HG03354 (cell line): ENCODE results near the gene DTYMK.
"Not testable (repeated sequence)": the region's sequence is repeated elsewhere in the genome, so short reads cannot be mapped to it uniquely, and the experiment has no call there.

Source experiments
- ATAC-seq: cut with Tn5 transposase; IDR thresholded peaks from one replicate; pipeline ENCODE4 v1.9.1; 2021; ENCODE audit warnings: mild to moderate bottlenecking; ENCODE audit not compliant: unreplicated experiment, poor library complexity, severe bottlenecking

Gene DTYMK

GRCh38 chr2:241686650-241687425 is at the start of gene DTYMK:
Gene DTYMK (minus strand): TSS chr2:241686815. CDS start chr2:241686783, 32 bp downstream.
- ATAC-seq: peak; percentile 98

DNA sequence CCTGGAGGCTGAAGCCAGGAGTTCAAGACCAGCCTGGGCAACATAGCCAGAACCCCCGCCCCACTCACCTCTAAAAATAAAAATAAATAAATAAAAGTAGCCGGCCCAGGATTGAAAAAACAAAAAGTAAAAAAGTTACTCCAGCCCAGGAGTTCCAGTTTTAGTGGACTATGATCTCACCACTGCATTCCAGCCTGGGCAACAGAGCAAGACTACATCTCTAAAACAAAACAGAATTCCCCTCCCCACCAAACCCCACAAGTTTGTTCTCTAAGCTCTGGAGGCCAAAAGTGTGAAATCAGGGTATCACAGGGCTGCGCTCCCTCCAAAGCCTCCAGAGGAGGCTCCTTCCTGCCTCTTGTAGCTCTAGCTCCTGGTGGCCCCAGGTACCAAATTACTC is 49.5 kb upstream of the DTYMK start:
- no peak for ATAC-seq

DNA sequence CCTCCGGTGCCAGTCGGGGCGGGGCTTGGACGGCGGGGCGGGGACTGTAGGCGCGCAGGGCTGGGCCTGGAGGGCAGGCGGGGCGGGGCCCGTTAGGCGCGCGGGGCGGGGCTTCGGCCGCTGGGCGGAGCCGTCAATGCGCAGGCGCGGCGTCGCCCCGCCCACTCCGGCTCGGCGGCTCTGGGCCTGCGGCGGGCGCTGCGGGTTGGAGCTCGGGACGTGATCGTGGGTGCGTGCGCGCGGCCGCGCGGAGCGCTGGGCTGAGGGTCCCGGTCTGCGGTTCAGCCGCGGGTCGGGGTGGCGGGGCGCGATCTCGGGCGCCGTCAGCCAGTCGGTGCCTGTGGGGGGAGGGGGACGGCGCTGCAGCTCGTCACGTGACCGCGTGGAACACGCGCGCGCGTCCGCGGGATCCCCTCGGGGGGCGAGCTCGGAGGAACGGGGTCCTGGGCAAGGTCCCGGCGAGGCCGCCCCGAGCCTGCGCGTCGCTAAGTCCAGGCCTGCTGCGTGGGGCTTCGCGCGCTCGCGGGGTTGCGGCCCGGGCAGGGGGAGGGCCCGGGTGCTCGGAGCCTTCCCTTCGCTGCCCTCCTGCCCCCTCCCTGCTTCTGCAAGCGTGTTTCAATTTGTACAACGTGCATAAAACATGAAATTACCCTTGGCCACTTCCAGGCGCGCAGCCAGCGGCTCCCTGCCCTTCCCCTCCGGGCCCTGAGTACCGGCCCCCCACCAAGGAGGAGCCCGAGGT is 48.0 kb upstream of the DTYMK start, which contains the start of gene D2HGDH:
D2HGDH (plus strand) TSS at position 164 of the 742 bp plus-strand sequence. CDS start 595 bp downstream, outside the sequence.
- peak; percentile 80 for ATAC-seq

GRCh38 chr2:241734208-241734466 is 47.5 kb upstream of the DTYMK start:
- peak; percentile 34 for ATAC-seq

DNA sequence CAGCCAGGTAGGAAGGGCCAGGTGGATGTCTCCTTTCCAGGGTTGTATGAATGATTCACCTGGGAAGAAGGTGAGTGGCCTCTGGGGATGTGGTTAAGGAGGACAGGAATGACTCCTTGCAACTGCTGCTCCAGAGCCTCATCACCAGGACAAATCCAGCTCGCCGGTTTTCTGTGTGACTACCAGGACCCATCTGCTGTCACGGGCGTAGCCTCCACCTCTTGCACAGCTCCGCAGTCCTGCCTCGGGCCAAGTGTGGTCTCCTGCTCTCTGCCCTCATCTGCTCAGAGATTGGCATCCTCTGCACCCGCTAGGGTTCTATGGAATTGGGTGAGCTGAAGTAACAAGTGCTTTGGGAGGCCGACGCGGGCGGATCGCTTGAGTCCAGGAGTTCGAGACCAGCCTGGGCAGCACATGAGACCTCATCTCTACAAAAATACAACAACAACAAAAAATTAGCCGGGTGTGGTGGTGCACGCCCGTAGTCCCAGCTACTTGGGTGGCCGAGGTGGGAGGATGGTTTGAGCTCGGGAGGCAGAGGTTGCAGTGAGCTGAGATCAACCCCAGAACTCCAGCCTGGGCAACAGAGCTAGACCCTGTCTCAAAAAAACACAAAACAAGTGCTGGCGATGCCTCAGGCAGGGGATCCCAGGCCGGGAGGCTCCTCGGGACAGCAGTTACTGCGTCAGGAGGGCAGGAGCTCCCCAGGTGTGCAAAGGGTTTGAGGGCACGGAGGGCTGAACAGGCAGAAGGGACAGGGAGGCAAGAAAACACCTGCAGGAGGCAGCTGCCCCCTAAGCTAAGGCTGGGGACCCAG is 47.0 kb upstream of the DTYMK start:
- ATAC-seq: no peak

- not testable (repeated sequence) for ATAC-seq
These were observed 46.0 kb upstream of the DTYMK start for GRCh38 chr2:241732513-241733186.

DNA sequence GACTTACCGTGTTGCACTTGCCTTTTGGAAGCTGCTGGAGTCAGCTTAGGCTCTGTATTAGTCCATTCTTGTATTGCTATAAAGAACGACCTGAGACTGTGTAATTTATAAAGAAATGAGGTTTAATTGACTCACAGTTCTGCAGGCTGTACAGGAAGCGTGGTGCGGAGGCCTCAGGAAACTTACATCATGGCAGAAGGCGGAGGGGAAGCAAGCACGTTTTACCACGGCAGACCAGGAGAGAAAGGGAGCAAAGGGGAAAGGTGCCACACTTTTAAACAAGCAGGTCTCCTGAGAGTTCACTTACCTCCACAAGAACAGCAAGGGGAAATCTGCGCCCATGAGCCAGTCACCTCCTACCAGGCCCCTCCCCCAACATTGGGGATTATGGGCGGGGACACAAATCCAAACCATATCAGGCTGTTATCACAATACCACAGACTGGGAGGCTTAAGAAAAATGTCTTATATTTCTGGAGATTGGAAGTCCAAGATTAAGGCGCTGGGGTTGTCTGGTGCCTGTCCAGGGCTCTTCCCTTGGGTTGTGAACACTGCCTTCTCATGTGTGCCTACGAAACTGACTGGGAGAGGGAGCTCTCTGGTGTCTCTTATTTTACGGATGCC is 44.2 kb upstream of the DTYMK start:
- no peak for ATAC-seq

DNA sequence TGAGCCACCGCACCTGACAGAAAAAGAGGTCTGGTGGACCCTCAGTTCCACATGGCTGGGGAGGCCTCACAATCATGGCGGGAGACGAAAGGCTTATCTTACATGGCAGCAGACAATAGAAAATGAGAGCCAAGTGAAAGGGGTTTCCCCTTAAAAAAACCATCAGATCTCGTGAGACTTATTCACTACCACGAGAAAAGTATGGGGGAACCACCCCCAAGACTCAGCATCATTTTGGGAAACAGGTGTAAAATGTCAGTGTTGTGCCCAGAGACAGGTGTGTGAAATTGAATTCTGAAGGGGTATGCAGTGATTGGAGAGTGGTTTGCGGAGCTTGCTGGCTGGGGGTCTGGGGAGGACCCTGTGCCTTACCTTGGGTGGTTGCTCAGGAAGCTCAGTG is 43.3 kb upstream of the DTYMK start:
- no peak for ATAC-seq

DNA sequence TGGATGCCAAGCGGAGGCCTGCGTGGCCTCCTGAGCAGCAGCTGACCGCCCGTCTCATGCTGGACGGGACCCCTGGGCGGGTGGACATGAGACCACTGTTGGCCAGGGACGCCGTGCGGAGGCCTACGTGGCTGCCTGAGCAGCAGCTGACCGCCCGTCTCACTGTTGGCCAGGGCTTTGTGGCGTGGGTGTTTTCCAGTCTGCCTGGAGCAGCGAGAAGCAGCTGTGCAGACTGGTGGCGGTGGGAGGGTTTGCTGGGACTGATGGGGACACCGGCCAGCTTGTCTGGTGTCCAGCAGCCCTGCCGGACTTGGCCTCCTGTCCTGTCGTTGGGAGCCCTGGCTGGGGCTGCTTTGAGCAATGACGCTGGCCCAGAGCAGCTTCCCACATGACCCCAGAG is 42.0 kb upstream of the DTYMK start:
- ATAC-seq: no peak

DNA sequence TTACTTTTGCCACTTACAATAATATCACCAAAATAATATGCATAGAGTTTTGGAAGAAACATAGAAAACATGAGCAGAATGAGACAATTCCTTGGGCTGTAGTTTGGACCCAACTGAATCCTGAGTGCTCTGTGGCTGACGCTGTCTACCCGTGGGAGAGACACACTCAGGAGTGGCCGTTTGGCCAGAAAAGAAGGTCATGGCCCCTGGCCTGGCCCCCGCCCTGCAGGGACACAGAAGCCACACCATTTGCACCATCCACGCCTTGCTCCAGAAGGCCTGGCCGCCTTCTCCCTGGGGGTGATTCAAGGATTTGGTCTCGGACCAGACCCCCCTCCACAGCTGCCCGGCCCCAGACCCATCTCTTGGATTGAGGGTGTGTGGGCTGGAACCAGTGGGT is 41.4 kb upstream of the DTYMK start:
- no peak for ATAC-seq

DNA sequence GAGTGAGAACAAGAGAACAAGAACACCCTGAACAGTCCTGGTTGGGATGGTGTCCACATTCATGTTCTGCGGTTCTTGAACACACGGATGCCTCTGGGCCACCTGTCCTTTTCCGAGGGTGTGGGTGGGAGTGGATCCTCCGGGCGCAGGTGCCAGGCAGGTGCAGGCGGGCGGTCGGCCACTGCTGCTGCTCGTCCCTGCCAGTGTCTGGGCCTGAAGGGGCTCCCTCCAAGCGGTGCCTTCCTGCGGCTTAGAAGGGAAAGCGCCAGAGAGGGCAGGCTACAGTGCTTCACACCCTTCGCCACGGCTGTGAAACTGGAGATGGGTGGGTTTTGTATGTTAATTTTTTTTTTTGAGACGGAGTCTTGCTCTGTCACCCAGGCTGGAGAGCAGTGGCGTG is 39.8 kb upstream of the DTYMK start:
- no peak for ATAC-seq

GRCh38 chr2:241724975-241725870 is 38.6 kb upstream of the DTYMK start:
- ATAC-seq: no peak

DNA sequence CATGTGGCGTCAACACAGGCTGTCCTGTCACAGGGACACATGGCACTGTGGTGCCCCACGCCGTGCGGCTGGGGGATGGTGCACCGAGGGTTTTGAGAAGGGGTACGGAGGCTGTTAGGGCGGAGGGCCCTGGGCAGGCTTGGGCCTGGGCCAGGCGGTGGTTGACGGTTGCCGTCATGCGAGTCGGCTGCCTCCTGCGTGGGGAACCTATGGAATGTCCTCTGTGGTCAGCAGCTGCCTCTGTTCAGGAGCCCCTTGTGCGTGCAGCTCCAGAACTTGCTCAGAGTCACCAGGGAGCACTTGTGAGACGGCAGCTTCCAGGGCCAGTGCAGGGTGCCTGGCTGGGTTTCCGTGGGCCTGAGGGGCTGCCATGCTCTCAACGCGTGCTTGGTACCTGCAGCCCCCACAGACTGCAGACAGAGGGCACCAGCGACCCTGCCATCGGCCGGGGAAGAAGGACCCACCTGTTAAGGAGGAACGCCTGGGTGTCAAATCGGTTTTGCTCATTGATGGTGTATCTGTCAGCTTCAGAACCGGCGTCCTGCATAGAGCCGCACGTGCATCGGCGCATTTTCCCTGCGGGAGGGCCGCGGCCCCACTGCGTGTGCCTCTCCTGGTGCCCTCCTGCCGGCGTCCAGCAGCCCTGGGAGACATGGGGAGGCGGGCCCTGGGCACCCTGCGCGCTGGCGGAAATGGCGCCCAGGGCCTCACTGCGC is 37.8 kb upstream of the DTYMK start:
- ATAC-seq: no peak

GRCh38 chr2:241722896-241723454 is 36.4 kb upstream of the DTYMK start:
- ATAC-seq: no peak

DNA sequence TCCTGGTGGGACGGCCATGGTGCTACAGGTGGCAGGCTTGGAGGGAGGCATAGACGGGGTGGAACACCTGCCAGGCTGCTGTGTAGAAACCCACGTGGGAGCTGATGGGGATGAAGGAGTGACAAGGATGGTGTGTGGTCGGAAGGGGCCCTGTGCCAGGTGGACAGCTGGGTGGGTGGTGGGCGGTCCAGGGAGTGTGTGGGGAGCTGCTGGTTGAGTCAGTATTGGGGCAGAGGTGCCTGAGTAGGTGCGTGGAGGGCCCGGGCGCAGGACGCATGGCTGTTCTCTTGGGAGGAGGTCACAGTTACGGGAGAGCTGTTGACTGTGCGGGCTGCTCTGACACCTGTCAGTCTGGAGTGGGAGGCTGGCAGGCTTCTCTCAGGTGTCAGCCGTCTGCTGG is 35.2 kb upstream of the DTYMK start:
- ATAC-seq: no peak

GRCh38 chr2:241720560-241720959 is 33.9 kb upstream of the DTYMK start:
- no peak for ATAC-seq

GRCh38 chr2:241720099-241720498 is 33.5 kb upstream of the DTYMK start:
- no peak for ATAC-seq

GRCh38 chr2:241719093-241719492 is 32.5 kb upstream of the DTYMK start:
- ATAC-seq: no peak
